ENCODE measurements around the gene FAM200B.

FAM200B gene

GRCh38 chr4:15716115-15716514 lies 34.5 kb downstream of the FAM200B start:
- no peak for DNase-seq (ENCODE audit: low read depth)
- no peak for TF ChIP-seq CTCF (IDR thresholded peaks at IDR 0.05; ENCODE audit: low read depth, low read length, missing control alignments)
- H3K4me3 ChIP-seq (ENCODE audit: low read depth, low read length): no peak overlapping the region

- DNase-seq (ENCODE audit: low read depth): no peak
- no peak for TF ChIP-seq CTCF (IDR thresholded peaks at IDR 0.05; ENCODE audit: low read depth, low read length, missing control alignments)
- no peak overlapping the region for H3K4me3 ChIP-seq (ENCODE audit: low read depth, low read length)
Measured at GRCh38 chr4:15717086-15717485, 35.5 kb downstream of the FAM200B start.

- no peak overlapping the region for H3K4me3 ChIP-seq (ENCODE audit: low read depth, low read length)
- no peak for TF ChIP-seq CTCF (IDR thresholded peaks at IDR 0.05; ENCODE audit: low read depth, low read length, missing control alignments)
- no peak for DNase-seq (ENCODE audit: low read depth)
Measured at GRCh38 chr4:15717657-15718416, 36.2 kb downstream of the FAM200B start.

GRCh38 chr4:15718465-15718864 lies 36.8 kb downstream of the FAM200B start:
- DNase-seq (ENCODE audit: low read depth): no peak
- no peak overlapping the region for H3K4me3 ChIP-seq (ENCODE audit: low read depth, low read length)
- no peak for TF ChIP-seq CTCF (IDR thresholded peaks at IDR 0.05; ENCODE audit: low read depth, low read length, missing control alignments)

- H3K4me3 ChIP-seq (ENCODE audit: low read depth, low read length): no peak overlapping the region
- TF ChIP-seq CTCF (IDR thresholded peaks at IDR 0.05; ENCODE audit: low read depth, low read length, missing control alignments): no peak
- DNase-seq (ENCODE audit: low read depth): no peak
Measured at GRCh38 chr4:15718959-15719358, 37.3 kb downstream of the FAM200B start.

- no peak for TF ChIP-seq CTCF (IDR thresholded peaks at IDR 0.05; ENCODE audit: low read depth, low read length, missing control alignments)
- no peak overlapping the region for H3K4me3 ChIP-seq (ENCODE audit: low read depth, low read length)
- no peak for DNase-seq (ENCODE audit: low read depth)
Measured at GRCh38 chr4:15719506-15719905, 37.9 kb downstream of the FAM200B start.

- no peak for TF ChIP-seq CTCF (IDR thresholded peaks at IDR 0.05; ENCODE audit: low read depth, low read length, missing control alignments)
- no peak overlapping the region for H3K4me3 ChIP-seq (ENCODE audit: low read depth, low read length)
- no peak for DNase-seq (ENCODE audit: low read depth)
Measured at GRCh38 chr4:15720851-15721250, 39.2 kb downstream of the FAM200B start.

Data from GM12864 (cell line).